Neutrophil (primary cell): ENCODE results near the gene ELP1.
"Not testable (repeated sequence)": the region's sequence is repeated elsewhere in the genome, so short reads cannot be mapped to it uniquely, and the experiment has no call there.

ENCODE experiments used
- H3K27ac ChIP-seq: fragments of 200-600 bp; sonication (generic); 2 replicates; pipeline ENCODE4 v1.5.1; 2016; ENCODE audit warnings: mild to moderate bottlenecking, moderate library complexity
- H3K27me3 ChIP-seq: fragments of 200-600 bp; sonication (generic); 2 replicates; pipeline ENCODE4 v1.6.0; 2016; ENCODE audit warnings: mild to moderate bottlenecking
- H3K36me3 ChIP-seq: fragments of 200-600 bp; sonication (generic); 2 replicates; pipeline ENCODE4 v1.5.1; 2017
- H3K4me1 ChIP-seq, 2 experiments: fragments of 200-600 bp in 1 of 2; sonication (generic) in 1 of 2; 1 replicate in 1 of 2; 2 replicates in 1 of 2; pipeline versions ENCODE4 v1.5.1 to v1.6.1; 2013 to 2016; ENCODE audit warnings: low read depth in 1 of 2, low read length in 1 of 2, mild to moderate bottlenecking in 1 of 2, moderate library complexity in 1 of 2; ENCODE audit not compliant: control insufficient read depth in 1 of 2, insufficient read depth in 1 of 2
- H3K4me3 ChIP-seq, 2 experiments: fragments of 200-600 bp in 1 of 2; sonication (generic) in 1 of 2; 1 replicate in 1 of 2; 2 replicates in 1 of 2; pipeline ENCODE4 v1.5.1; 2013 to 2016; ENCODE audit warnings: low read depth in 1 of 2, low read length in 1 of 2, mild to moderate bottlenecking in 1 of 2, moderate library complexity in 1 of 2
- H3K9me3 ChIP-seq: fragments of 200-600 bp; sonication (generic); 2 replicates; pipeline ENCODE4 v1.5.1; 2016
- CTCF ChIP-seq: fragments of 200-600 bp; sonication (generic); IDR thresholded peaks from 2 replicates; pipeline ENCODE4 v1.5.1; 2016; ENCODE audit warnings: antibody characterized with exemption

The ELP1 gene

GRCh38 chr9:108854641-108855528, 79.0 kb downstream of the ELP1 start:
- TF ChIP-seq CTCF: no peak
- no peaks in the 10 kb centered on the region for H3K36me3 ChIP-seq
- H3K27me3 ChIP-seq: no peaks in the 10 kb centered on the region
- no peak overlapping the region for H3K4me3 ChIP-seq
- H3K27ac ChIP-seq: no peak overlapping the region
- no peaks in the 10 kb centered on the region for H3K4me1 ChIP-seq
- H3K9me3 ChIP-seq: no peaks in the 10 kb centered on the region

GRCh38 chr9:108854094-108854493, 79.8 kb downstream of the ELP1 start:
- no peaks in the 10 kb centered on the region for H3K36me3 ChIP-seq
- no peaks in the 10 kb centered on the region for H3K27me3 ChIP-seq
- no peaks in the 10 kb centered on the region for H3K4me1 ChIP-seq
- H3K27ac ChIP-seq: no peak overlapping the region
- no peaks in the 10 kb centered on the region for H3K9me3 ChIP-seq
- H3K4me3 ChIP-seq: no peak overlapping the region
- no peak for TF ChIP-seq CTCF

DNA sequence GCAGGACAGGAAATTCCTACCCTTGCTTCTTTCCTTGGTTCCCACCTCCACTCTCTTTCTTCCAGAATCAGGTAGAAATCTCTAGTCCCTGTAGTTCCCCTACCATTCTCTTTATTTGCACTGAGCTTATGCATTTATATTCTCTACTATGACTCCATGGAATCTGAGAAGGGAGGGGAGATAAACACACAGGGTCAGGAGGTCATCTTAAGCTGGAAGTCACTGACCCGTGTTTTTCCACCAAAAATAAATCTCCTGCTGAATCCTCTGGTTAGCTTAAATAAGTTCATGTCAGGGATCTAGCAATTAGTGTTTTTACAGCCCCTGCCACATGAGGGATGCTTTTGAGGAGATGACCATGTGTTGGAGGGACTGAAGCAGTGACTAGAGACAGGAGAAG, 81.8 kb downstream of the ELP1 start:
- TF ChIP-seq CTCF: no peak
- H3K9me3 ChIP-seq: no peaks in the 10 kb centered on the region
- H3K27me3 ChIP-seq: no peaks in the 10 kb centered on the region
- H3K4me1 ChIP-seq: no peaks in the 10 kb centered on the region
- no peak overlapping the region for H3K27ac ChIP-seq
- no peaks in the 10 kb centered on the region for H3K36me3 ChIP-seq
- H3K4me3 ChIP-seq: no peak overlapping the region

- H3K27ac ChIP-seq: no peak overlapping the region
- H3K4me1 ChIP-seq: no peaks in the 10 kb centered on the region
- no peaks in the 10 kb centered on the region for H3K27me3 ChIP-seq
- no peak for TF ChIP-seq CTCF
- no peaks in the 10 kb centered on the region for H3K36me3 ChIP-seq
- no peak overlapping the region for H3K4me3 ChIP-seq
- H3K9me3 ChIP-seq: no peaks in the 10 kb centered on the region
These were observed 82.8 kb downstream of the ELP1 start for GRCh38 chr9:108851138-108851537.

DNA sequence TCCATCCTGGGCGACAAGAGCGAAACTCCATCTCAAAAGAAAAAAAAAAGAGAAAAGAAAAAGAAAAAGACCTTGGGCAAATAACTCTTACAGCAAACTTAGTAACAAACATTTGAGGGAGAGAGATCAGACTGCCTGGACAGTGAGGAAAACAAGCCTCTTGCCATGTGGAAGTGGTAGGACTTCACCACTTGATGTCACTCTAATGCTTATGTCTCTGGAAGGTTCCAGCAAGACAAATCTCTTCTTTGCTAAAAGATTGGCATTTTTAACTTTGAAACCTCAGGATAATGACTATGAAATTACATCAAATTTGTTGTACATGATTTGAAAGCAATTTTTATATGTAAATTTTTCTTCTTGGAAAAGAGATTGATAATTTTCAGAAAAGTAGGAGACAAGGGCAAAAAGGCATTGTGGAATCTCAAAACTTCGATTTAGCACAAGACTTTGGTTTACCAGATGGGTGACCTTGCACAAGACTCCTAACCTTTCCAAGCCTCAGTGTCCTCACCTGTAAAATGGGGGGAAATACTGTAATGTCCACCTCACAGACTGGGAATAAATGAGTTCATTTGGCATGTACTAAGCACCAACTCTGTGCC, 83.5 kb downstream of the ELP1 start:
- Histone ChIP-seq H3K9me3 (no peaks in the 10 kb centered on the region), H3K27me3 (no peaks in the 10 kb centered on the region), H3K36me3 (no peaks in the 10 kb centered on the region), H3K27ac (no peak overlapping the region), H3K4me3 (no peak overlapping the region), H3K4me1 (no peaks in the 10 kb centered on the region)
- no peak for TF ChIP-seq CTCF

GRCh38 chr9:108848296-108848695, 85.6 kb downstream of the ELP1 start:
- H3K36me3 ChIP-seq, H3K4me1 ChIP-seq, H3K27ac ChIP-seq, H3K4me3 ChIP-seq, H3K9me3 ChIP-seq, H3K27me3 ChIP-seq: not testable (repeated sequence)
